ENCODE data around the gene TFEC.
"Not testable (repeated sequence)": the region's sequence is repeated elsewhere in the genome, so short reads cannot be mapped to it uniquely, and the experiment has no call there.

Gene TFEC, protein sequence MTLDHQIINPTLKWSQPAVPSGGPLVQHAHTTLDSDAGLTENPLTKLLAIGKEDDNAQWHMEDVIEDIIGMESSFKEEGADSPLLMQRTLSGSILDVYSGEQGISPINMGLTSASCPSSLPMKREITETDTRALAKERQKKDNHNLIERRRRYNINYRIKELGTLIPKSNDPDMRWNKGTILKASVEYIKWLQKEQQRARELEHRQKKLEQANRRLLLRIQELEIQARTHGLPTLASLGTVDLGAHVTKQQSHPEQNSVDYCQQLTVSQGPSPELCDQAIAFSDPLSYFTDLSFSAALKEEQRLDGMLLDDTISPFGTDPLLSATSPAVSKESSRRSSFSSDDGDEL

GRCh38 chr7:116030651-116031276 lies at the start of gene TFEC:
Gene TFEC, minus strand, starts transcription at chr7:116030763. Its CDS starts 46,322 bp downstream, at chr7:115984441.
- no peak for DNase-seq (ENCODE audit: low read depth in 2 of 2)

GRCh38 chr7:116075351-116076145 lies 45.0 kb upstream of the TFEC start:
- DNase-seq (ENCODE audit: low read depth in 2 of 2): no peak

DNA sequence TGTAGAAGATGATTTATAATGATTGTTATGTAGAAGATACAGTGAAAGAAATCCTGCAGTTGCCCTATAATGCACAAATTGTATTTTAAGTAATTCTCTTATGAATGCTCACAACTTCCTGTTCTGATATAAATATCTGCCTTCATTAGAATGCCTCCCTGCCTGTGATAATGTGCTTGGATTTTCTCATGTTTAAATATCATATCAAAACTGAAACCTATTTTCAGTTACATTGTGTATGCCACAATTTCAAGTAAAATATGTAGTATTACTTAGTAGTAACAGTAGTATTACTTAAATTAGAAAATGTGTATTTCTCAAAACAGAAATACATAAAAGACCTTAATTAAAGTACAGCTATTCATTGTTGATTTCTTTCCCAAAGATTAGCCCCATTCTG lies 41.1 kb upstream of the TFEC start:
- DNase-seq (ENCODE audit: low read depth in 2 of 2): no peak

GRCh38 chr7:116064179-116064578 lies 33.6 kb upstream of the TFEC start:
- DNase-seq (ENCODE audit: low read depth in 2 of 2): no peak

DNA sequence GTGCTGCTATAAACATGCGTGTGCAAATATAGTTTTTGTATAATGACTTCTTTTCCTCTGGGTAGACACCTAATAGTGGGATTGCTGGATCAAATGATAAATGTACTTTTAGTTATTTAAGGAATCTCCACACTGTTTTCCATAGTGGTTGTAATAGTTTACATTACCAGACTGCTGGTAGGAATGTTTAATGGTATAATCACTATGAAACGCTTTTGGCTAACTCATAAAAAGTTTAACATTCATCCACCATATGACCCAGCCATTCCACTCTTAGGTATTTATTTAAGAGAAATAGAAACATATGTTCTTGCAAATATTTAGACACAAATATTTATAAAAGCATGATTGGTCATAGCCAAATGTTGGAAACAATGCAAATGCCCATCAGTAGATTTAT lies 32.1 kb upstream of the TFEC start:
- no peak for DNase-seq (ENCODE audit: low read depth in 2 of 2)

DNA sequence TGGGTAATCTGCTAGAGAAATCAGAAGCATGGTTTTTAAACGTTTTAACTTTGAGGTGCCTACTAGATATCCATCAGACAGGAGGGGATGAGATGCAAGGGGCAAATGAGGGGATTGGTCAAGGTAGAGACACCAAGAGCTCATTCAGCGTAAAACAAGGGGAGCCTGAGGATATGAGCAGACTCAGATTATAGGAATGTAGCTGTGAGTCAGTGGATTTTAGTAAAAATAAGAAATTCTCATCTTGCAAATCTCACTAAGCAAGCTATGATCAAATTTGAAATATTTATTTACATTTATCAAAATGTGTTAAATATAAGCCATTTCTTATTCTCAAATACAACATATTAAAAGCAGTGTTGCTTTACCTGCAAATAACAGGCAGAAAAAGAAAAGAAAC lies 21.4 kb upstream of the TFEC start:
- DNase-seq (ENCODE audit: low read depth in 2 of 2): no peak

GRCh38 chr7:116047261-116047660 lies 16.7 kb upstream of the TFEC start:
- not testable (repeated sequence) for DNase-seq (ENCODE audit: low read depth in 2 of 2)

DNA sequence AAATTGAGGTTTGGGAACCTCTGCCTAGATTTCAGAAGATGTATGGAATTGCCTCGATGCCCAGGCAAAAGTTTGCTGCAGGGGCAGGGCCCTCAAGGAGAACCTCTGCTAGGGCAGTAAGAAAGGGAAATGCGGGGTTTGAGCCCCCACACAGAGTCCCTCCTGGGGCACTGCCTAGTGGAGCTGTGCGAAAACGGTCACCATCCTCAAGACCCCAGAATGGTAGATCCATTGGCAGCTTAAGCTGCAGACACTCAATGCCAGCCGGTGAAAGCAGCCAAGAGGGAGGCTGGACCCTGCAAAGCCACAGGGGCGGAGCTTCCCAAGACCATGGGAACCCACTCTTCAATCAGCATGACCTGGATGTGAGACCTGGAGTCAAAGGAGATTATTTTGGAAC lies 15.0 kb upstream of the TFEC start:
- DNase-seq (ENCODE audit: low read depth in 2 of 2): no peak

DNA sequence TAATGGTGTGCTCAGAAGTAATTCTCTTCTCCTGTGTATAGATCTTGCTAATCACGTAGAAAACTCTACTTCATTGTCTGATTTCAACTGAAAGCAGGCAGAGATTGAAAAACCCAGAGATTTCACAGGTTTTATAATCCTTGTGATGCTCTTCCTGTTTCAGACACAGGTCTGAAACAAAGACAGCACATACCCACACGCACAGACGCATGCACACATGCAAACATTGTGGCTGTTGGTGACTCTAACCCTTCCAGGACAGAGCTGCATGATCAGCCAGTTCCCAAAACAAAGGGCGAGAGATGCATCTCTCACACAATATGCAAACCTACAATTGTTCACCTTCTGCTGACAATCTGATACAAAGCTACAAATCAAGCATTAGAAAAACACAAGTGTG lies 11.1 kb upstream of the TFEC start:
- no peak for DNase-seq (ENCODE audit: low read depth in 2 of 2)

GRCh38 chr7:116037401-116037800 lies 6.8 kb upstream of the TFEC start:
- DNase-seq (ENCODE audit: low read depth in 2 of 2): no peak

GRCh38 chr7:116034411-116034810 lies 3.8 kb upstream of the TFEC start:
- no peak for DNase-seq (ENCODE audit: low read depth in 2 of 2)

GRCh38 chr7:116032886-116033285 lies 2.3 kb upstream of the TFEC start:
- DNase-seq (ENCODE audit: low read depth in 2 of 2): no peak

DNA sequence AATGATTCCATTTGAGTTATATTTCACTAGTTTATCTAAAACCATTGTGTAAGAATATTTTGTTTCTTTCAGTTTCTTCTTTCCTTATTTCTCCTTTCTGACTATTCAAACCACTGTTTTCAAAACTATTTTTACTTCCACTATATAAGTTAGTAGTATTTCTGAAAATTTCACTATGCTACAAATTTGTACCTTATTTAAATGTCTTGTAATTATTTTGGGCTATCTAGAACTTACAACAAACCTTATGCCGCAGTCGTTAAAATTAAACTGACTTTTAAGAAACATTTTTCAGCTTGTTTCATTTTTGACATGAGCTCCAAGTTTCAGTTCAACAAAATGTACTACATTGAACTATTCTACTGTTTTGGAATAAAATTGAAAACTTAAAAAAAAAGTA lies 1.8 kb downstream of the TFEC start:
- no peak for DNase-seq (ENCODE audit: low read depth in 2 of 2)

GRCh38 chr7:116027786-116028185 lies 2.8 kb downstream of the TFEC start:
- no peak for DNase-seq (ENCODE audit: low read depth in 2 of 2)

GRCh38 chr7:116024826-116025809 lies 5.4 kb downstream of the TFEC start:
- DNase-seq (ENCODE audit: low read depth in 2 of 2): no peak

- no peak for DNase-seq (ENCODE audit: low read depth in 2 of 2)
Measured at GRCh38 chr7:116021237-116021636, 9.3 kb downstream of the TFEC start.

DNA sequence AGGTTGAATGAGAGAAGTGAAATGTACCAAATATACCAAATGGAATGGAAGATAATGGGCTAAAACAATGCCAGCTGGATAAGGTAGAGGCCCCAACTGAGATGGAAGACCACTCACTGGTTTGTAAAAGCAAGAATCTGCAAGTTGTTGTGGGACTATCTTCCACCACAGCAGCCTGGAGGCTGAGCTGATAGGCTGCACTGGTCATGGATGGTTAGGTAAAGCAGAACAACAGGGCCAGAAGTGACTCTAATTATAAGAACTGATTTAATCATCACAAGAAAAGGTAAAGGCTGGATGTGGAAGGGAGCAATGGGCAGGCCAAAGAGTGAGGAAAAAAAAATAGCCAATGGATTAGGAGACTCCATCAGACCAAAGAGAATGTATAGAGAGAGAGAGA lies 11.8 kb downstream of the TFEC start:
- DNase-seq (ENCODE audit: low read depth in 2 of 2): no peak

- no peak for DNase-seq (ENCODE audit: low read depth in 2 of 2)
Measured at GRCh38 chr7:116013675-116014074, 16.9 kb downstream of the TFEC start.

GRCh38 chr7:116011584-116011983 lies 19.0 kb downstream of the TFEC start:
- DNase-seq (ENCODE audit: low read depth in 2 of 2): no peak

- not testable (repeated sequence) for DNase-seq (ENCODE audit: low read depth in 2 of 2)
Measured at GRCh38 chr7:116004762-116005161, 25.8 kb downstream of the TFEC start.

- DNase-seq (ENCODE audit: low read depth in 2 of 2): no peak
Measured at GRCh38 chr7:115997221-115997620, 33.3 kb downstream of the TFEC start.

- DNase-seq (ENCODE audit: low read depth in 2 of 2): no peak
Measured at GRCh38 chr7:115995701-115996100, 34.9 kb downstream of the TFEC start.

Measured in activated CD8-positive, alpha-beta memory T cell treated with anti-CD3 and anti-CD28 coated beads for 4 hours (primary cell).